Measurements from ENCODE around the gene PSAP.

Gene PSAP

GRCh38 chr10:71784679-71785272 lies 66.3 kb downstream of the PSAP start:
- no peak for TF ChIP-seq CTCF (IDR thresholded peaks at IDR 0.05)
- Histone ChIP-seq H3K27ac (no peak overlapping the region), H3K4me3 (no peak overlapping the region)
- no peak for DNase-seq (ENCODE audit: low spot score)

- no peak overlapping the region for H3K4me3 ChIP-seq
- no peak for TF ChIP-seq CTCF (IDR thresholded peaks at IDR 0.05)
- H3K27ac ChIP-seq, result no peak overlapping the region
- no peak for DNase-seq (ENCODE audit: low spot score)
These were observed 67.0 kb downstream of the PSAP start for GRCh38 chr10:71783917-71784678.

GRCh38 chr10:71782917-71783490 lies 68.0 kb downstream of the PSAP start:
- TF ChIP-seq CTCF (IDR thresholded peaks at IDR 0.05), result no peak
- DNase-seq (ENCODE audit: low spot score), result no peak
- H3K4me3 ChIP-seq, result no peak overlapping the region
- H3K27ac ChIP-seq, result no peak overlapping the region

GRCh38 chr10:71782221-71782916 lies 68.7 kb downstream of the PSAP start:
- DNase-seq (ENCODE audit: low spot score), result no peak
- Histone ChIP-seq H3K27ac (no peak overlapping the region), H3K4me3 (no peak overlapping the region)
- no peak for TF ChIP-seq CTCF (IDR thresholded peaks at IDR 0.05)

GRCh38 chr10:71780719-71781118 lies 70.3 kb downstream of the PSAP start:
- Histone ChIP-seq H3K4me3 (no peak overlapping the region), H3K27ac (no peak overlapping the region)
- DNase-seq (ENCODE audit: low spot score), result no peak
- TF ChIP-seq CTCF (IDR thresholded peaks at IDR 0.05), result no peak

GRCh38 chr10:71780156-71780555 lies 70.9 kb downstream of the PSAP start:
- Histone ChIP-seq H3K27ac (no peak overlapping the region), H3K4me3 (no peak overlapping the region)
- TF ChIP-seq CTCF (IDR thresholded peaks at IDR 0.05), result no peak
- DNase-seq (ENCODE audit: low spot score), result no peak

Data from coronary artery (tissue), 2 donors.